ENCODE results near the gene RNF213.
A peak's percentile ranks its signal among the peaks of the same experiment; 100 is the strongest.

Gene RNF213

GRCh38 chr17:80359422-80360110 lies 98.9 kb downstream of the RNF213 start:
- DNase-seq (ENCODE audit: low read depth), result peak; percentile 7
- H3K4me3 ChIP-seq (ENCODE audit: low read depth, low read length), result no peak overlapping the region
- no peak for TF ChIP-seq MYC (IDR thresholded peaks at IDR 0.05; ENCODE audit: low read depth, low read length)
- TF ChIP-seq, protein P1, sequence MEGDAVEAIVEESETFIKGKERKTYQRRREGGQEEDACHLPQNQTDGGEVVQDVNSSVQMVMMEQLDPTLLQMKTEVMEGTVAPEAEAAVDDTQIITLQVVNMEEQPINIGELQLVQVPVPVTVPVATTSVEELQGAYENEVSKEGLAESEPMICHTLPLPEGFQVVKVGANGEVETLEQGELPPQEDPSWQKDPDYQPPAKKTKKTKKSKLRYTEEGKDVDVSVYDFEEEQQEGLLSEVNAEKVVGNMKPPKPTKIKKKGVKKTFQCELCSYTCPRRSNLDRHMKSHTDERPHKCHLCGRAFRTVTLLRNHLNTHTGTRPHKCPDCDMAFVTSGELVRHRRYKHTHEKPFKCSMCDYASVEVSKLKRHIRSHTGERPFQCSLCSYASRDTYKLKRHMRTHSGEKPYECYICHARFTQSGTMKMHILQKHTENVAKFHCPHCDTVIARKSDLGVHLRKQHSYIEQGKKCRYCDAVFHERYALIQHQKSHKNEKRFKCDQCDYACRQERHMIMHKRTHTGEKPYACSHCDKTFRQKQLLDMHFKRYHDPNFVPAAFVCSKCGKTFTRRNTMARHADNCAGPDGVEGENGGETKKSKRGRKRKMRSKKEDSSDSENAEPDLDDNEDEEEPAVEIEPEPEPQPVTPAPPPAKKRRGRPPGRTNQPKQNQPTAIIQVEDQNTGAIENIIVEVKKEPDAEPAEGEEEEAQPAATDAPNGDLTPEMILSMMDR (IDR thresholded peaks at IDR 0.05; ENCODE audit: low read depth, low read length), result no peak
- TF ChIP-seq MAX (IDR thresholded peaks at IDR 0.05; ENCODE audit: low read depth, low read length), result no peak
- TF ChIP-seq POLR2A (IDR thresholded peaks at IDR 0.05; ENCODE audit: extremely low read depth, insufficient read length), result no peak

DNA sequence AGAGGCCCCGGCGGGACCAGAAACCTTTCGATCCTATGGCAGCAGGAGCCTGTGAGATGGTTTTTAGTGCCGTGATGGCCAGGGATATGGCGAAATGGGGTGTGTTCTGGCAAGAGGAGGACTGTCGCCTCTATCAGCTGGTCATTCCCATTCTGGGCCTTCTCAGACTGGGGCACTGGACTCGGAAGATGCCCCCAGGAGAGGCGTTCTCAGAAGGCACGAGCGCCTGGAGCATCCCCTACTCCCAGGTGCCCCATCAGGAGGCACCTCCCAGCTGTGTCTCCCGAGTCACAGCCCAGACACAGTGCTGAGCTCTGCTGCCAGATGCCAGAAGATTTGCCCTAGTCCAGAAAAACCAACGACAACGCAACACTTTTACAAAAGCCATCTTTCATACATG lies 99.7 kb downstream of the RNF213 start:
- no peak for DNase-seq (ENCODE audit: low read depth)
- TF ChIP-seq POLR2A (IDR thresholded peaks at IDR 0.05; ENCODE audit: extremely low read depth, insufficient read length) (no peak), MAX (IDR thresholded peaks at IDR 0.05; ENCODE audit: low read depth, low read length) (no peak), MYC (IDR thresholded peaks at IDR 0.05; ENCODE audit: low read depth, low read length) (no peak)
- TF ChIP-seq, protein P1 (IDR thresholded peaks at IDR 0.05; ENCODE audit: low read depth, low read length), result no peak

GRCh38 chr17:80361495-80362220 lies 101.0 kb downstream of the RNF213 start:
- H3K4me3 ChIP-seq (ENCODE audit: low read depth, low read length), result no peak overlapping the region
- DNase-seq (ENCODE audit: low read depth), result peak; percentile 36
- TF ChIP-seq, protein P1 (IDR thresholded peaks at IDR 0.05; ENCODE audit: low read depth, low read length), result peak; percentile 57
- TF ChIP-seq POLR2A (IDR thresholded peaks at IDR 0.05; ENCODE audit: extremely low read depth, insufficient read length), result no peak

More for the DNA sequence above, 99.7 kb downstream of the RNF213 start:
- H3K4me3 ChIP-seq (ENCODE audit: low read depth, low read length), result no peak overlapping the region

- no peak for DNase-seq (ENCODE audit: low read depth)
Observed at GRCh38 chr17:80362428-80363119, 101.9 kb downstream of the RNF213 start.

GRCh38 chr17:80363120-80363515 lies 102.5 kb downstream of the RNF213 start:
- TF ChIP-seq POLR2A (IDR thresholded peaks at IDR 0.05; ENCODE audit: extremely low read depth, insufficient read length) (no peak), MYC (IDR thresholded peaks at IDR 0.05; ENCODE audit: low read depth, low read length) (no peak), MAX (IDR thresholded peaks at IDR 0.05; ENCODE audit: low read depth, low read length) (no peak)
- TF ChIP-seq, protein P1 (IDR thresholded peaks at IDR 0.05; ENCODE audit: low read depth, low read length), result no peak
- H3K4me3 ChIP-seq (ENCODE audit: low read depth, low read length), result no peak overlapping the region
- DNase-seq (ENCODE audit: low read depth), result no peak

More at GRCh38 chr17:80362428-80363119, 101.9 kb downstream of the RNF213 start:
- TF ChIP-seq MYC (IDR thresholded peaks at IDR 0.05; ENCODE audit: low read depth, low read length) (no peak), MAX (IDR thresholded peaks at IDR 0.05; ENCODE audit: low read depth, low read length) (no peak), POLR2A (IDR thresholded peaks at IDR 0.05; ENCODE audit: extremely low read depth, insufficient read length) (no peak)
- TF ChIP-seq, protein P1 (IDR thresholded peaks at IDR 0.05; ENCODE audit: low read depth, low read length), result no peak
- H3K4me3 ChIP-seq (ENCODE audit: low read depth, low read length), result no peak overlapping the region

Measured in NB4 (cell line).